ENCODE results near the gene AHI1. TPM values are rescaled to one million over a fixed set of nuclear protein-coding genes. Genes with fewer than 3 reads are reported as not detected.
A peak's percentile ranks its signal among the peaks of the same experiment; 100 is the strongest.

AHI1 gene
- total and polyA plus RNA-seq, 2 of the 13 experiments (the other 11 are each of a cell fraction or from before 2014, with no cell fraction given) = 7.2 to 18.6 TPM

DNA sequence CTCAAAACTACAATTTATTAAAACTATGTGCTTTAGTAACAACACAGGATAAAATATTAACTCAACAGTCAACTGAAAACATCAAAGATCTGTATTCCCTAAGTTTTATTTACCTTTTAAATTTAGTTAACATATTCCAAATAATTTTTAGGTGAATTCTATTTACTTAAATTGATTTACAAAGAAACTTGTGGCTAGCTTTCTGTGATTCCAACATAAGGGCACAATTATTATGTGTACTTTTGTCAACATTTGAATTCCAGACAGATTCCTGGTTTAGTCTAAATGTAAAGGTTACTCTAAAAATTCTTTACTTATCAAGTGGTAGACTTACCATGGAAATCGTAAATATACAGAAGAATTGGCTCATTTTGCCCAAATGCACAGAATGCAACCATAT is 70.7 kb downstream of the AHI1 start:
- in situ Hi-C loops (cut with HindIII; ENCODE audit: extremely low pct_ligation_motif_present, low pct_unique_long_range_greater_than_20kb) = no loop called here
- intact Hi-C loops (cut with micrococcal nuclease; ENCODE audit: unreplicated experiment) = no loop called here
- TF ChIP-seq, protein P1, sequence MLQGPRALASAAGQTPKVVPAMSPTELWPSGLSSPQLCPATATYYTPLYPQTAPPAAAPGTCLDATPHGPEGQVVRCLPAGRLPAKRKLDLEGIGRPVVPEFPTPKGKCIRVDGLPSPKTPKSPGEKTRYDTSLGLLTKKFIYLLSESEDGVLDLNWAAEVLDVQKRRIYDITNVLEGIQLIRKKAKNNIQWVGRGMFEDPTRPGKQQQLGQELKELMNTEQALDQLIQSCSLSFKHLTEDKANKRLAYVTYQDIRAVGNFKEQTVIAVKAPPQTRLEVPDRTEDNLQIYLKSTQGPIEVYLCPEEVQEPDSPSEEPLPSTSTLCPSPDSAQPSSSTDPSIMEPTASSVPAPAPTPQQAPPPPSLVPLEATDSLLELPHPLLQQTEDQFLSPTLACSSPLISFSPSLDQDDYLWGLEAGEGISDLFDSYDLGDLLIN (CRISPR knock-in tag; IDR thresholded peaks at IDR 0.05; ENCODE audit: borderline replicate concordance) = no peak
- TF ChIP-seq ERF (CRISPR knock-in tag; IDR thresholded peaks at IDR 0.05) = no peak
- peak; percentile 54 for TF ChIP-seq TEAD3 (CRISPR knock-in tag; optimal IDR thresholded peaks at IDR 0.05; ENCODE audit: borderline replicate concordance)
- no peak for TF ChIP-seq SP4 (CRISPR knock-in tag; IDR thresholded peaks at IDR 0.05)
- TF ChIP-seq, protein P2, sequence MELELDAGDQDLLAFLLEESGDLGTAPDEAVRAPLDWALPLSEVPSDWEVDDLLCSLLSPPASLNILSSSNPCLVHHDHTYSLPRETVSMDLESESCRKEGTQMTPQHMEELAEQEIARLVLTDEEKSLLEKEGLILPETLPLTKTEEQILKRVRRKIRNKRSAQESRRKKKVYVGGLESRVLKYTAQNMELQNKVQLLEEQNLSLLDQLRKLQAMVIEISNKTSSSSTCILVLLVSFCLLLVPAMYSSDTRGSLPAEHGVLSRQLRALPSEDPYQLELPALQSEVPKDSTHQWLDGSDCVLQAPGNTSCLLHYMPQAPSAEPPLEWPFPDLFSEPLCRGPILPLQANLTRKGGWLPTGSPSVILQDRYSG (CRISPR knock-in tag; IDR thresholded peaks at IDR 0.05) = no peak
- TF ChIP-seq, protein P3, sequence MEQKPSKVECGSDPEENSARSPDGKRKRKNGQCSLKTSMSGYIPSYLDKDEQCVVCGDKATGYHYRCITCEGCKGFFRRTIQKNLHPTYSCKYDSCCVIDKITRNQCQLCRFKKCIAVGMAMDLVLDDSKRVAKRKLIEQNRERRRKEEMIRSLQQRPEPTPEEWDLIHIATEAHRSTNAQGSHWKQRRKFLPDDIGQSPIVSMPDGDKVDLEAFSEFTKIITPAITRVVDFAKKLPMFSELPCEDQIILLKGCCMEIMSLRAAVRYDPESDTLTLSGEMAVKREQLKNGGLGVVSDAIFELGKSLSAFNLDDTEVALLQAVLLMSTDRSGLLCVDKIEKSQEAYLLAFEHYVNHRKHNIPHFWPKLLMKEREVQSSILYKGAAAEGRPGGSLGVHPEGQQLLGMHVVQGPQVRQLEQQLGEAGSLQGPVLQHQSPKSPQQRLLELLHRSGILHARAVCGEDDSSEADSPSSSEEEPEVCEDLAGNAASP (CRISPR knock-in tag; IDR thresholded peaks at IDR 0.05; ENCODE audit: borderline replicate concordance) = peak; percentile 22; the same call in 1 of the 2 replicates
- TF ChIP-seq, protein P4, sequence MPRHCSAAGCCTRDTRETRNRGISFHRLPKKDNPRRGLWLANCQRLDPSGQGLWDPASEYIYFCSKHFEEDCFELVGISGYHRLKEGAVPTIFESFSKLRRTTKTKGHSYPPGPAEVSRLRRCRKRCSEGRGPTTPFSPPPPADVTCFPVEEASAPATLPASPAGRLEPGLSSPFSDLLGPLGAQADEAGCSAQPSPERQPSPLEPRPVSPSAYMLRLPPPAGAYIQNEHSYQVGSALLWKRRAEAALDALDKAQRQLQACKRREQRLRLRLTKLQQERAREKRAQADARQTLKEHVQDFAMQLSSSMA (CRISPR knock-in tag; IDR thresholded peaks at IDR 0.05) = no peak
- TF ChIP-seq ZKSCAN8 (CRISPR knock-in tag; IDR thresholded peaks at IDR 0.05; ENCODE audit: borderline replicate concordance) = no peak
- TF ChIP-seq RELA (CRISPR knock-in tag; IDR thresholded peaks at IDR 0.05) = no peak
- TF ChIP-seq RCOR2 (CRISPR knock-in tag; IDR thresholded peaks at IDR 0.05) = no peak; the same call in 1 of the 2 replicates
- TF ChIP-seq NFE2L1 (CRISPR knock-in tag; IDR thresholded peaks at IDR 0.05; ENCODE audit: borderline replicate concordance) = no peak
- no peak for TF ChIP-seq YEATS4 (CRISPR knock-in tag; IDR thresholded peaks at IDR 0.05; ENCODE audit: borderline replicate concordance)
- no peak for TF ChIP-seq PCBP2 (optimal IDR thresholded peaks at IDR 0.05; ENCODE audit: low read depth, low read length, poor library complexity, severe bottlenecking)
- TF ChIP-seq PAWR (CRISPR knock-in tag; IDR thresholded peaks at IDR 0.05; ENCODE audit: borderline replicate concordance) = no peak
- TF ChIP-seq ZNF337 (CRISPR knock-in tag; IDR thresholded peaks at IDR 0.05; ENCODE audit: borderline replicate concordance, low read depth) = no peak
- TF ChIP-seq, protein P5, sequence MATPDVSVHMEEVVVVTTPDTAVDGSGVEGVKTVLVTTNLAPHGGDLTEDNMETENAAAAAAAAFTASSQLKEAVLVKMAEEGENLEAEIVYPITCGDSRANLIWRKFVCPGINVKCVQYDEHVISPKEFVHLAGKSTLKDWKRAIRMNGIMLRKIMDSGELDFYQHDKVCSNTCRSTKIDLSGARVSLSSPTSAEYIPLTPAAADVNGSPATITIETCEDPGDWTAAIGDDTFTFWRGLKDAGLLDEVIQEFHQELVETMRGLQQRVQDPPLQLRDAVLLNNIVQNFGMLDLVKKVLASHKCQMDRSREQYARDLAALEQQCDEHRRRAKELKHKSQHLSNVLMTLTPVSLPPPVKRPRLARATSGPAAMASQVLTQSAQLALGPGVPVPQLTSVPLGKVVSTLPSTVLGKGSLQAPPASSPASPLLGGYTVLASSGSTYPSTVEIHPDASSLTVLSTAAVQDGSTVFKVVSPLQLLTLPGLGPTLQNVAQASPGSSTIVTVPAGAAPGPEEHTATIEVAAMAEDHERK (CRISPR knock-in tag; IDR thresholded peaks at IDR 0.05; ENCODE audit: low read depth) = no peak
- TF ChIP-seq RBM22 (optimal IDR thresholded peaks at IDR 0.05; ENCODE audit: low read length) = no peak
- TF ChIP-seq, protein P6, sequence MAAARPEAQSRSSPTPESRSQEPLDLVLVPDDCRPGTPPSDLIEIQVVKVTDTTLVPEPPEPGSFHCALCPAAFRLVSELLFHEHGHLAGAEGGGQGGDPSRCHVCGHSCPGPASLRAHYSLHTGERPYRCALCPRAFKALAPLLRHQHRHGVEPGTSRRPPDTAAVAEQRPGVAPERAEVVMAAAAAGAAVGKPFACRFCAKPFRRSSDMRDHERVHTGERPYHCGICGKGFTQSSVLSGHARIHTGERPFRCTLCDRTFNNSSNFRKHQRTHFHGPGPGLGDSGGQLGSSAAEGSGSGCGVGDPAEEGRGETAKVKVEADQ (CRISPR knock-in tag; IDR thresholded peaks at IDR 0.05; ENCODE audit: borderline replicate concordance) = no peak
- TF ChIP-seq NCOA2 (CRISPR knock-in tag; IDR thresholded peaks at IDR 0.05) = peak; percentile 75

More for the DNA sequence above, 70.7 kb downstream of the AHI1 start:
- ChIA-PET POLR2A (no interaction called here), CTCF (ENCODE audit: low intra/inter-chr PET ratio, low total read pairs) (no interaction called here)
- peak; percentile 84 for DNase-seq (ENCODE audit: low spot score)
- BruUV-seq (replicated peaks) = no TSS peak
- Histone ChIP-seq H3K27ac (ENCODE audit: extremely low read length, insufficient read depth, low read length) (peak overlapping the region; percentile 18), H3K9me3 (ENCODE audit: low read length) (no peaks in the 10 kb centered on the region), H3K79me2 (ENCODE audit: insufficient read depth, low read length) (no peaks in the 10 kb centered on the region), H3K4me1 (ENCODE audit: insufficient read depth, low read length) (peaks cover 24% of the 10 kb centered on the region), H3K9ac (ENCODE audit: insufficient read depth, low read depth, low read length) (no peak overlapping the region), H3K4me2 (ENCODE audit: low read depth, low read length) (peak overlapping the region; percentile 29; the same call in 1 of the 2 replicates), H2AFZ (ENCODE audit: low read length) (no peak overlapping the region), H3K4me3 (replicated peaks in 1 of 3; ENCODE audit: insufficient read depth in 1 of 3, low read depth in 2 of 3, low read length in 3 of 3) (no peak overlapping the region), H3K36me3 (replicated peaks in 1 of 2; ENCODE audit: control insufficient read depth in 1 of 2, insufficient read depth in 2 of 2, low read length in 2 of 2) (no peaks in the 10 kb centered on the region), H4K20me1 (ENCODE audit: insufficient read depth, low read length) (no peaks in the 10 kb centered on the region), H3K27me3 (ENCODE audit: control insufficient read depth in 1 of 2, insufficient read depth in 2 of 2, low read length in 2 of 2) (no peaks in the 10 kb centered on the region)
- peak; percentile 75 for ATAC-seq
- FAIRE-seq = no peak
- 44% methylated on average over 1 of the region's 1 CpG for whole genome bisulfite sequencing (ENCODE audit: low lambda C conversion rate)
